HepG2 (cell line): ENCODE data around the gene GDI1. TPM values are rescaled to one million over a fixed set of nuclear protein-coding genes. Genes with fewer than 3 reads are reported as not detected.
A peak's percentile ranks its signal among the peaks of the same experiment; 100 is the strongest.

Experiments used
- ATAC-seq: fragments of 200-7000 bp; cut with Tn5 transposase; 3 replicates; pipeline ENCODE4 v1.9.1; 2020; ENCODE audit warnings: mild to moderate bottlenecking, moderate library complexity
- BruUV-seq: library from RNA; stranded (reverse); fragments of 400-500 nt; replicated peaks from 2 replicates; lab custom pipeline; 2021; lab: Mats Ljungman, UMichigan
- CTCF ChIA-PET: fragments of 300-600 bp; formaldehyde crosslinking; extraction: SDS; loops from one replicate; lab custom pipeline; 2021; ENCODE audit warnings: low total read pairs, inconsistent platforms, low intra/inter-chr PET ratio; lab: Yijun Ruan, JAX
- POLR2A ChIA-PET: fragments of 350-600 bp; sonication (Branson Sonifier 250); formaldehyde crosslinking; loops from one replicate; lab custom pipeline; 2020; ENCODE audit warnings: antibody characterized with exemption, inconsistent platforms; lab: Yijun Ruan, JAX
- DNase-seq: peaks from one replicate; pipeline ENCODE4 v3.0.0-alpha.2; 2015; ENCODE audit warnings: low spot score
- FAIRE-seq: peaks from 3 replicates; lab custom pipeline; 2011; peaks lifted over from hg19 to GRCh38; lab: Jason Lieb, UNC
- H2AFZ ChIP-seq: one replicate; pipeline ENCODE4 v1.6.1; 2011; ENCODE audit warnings: low read length, inconsistent platforms
- H3K27ac ChIP-seq: fragments of 300-600 bp; 3 replicates; pipeline ENCODE4 v1.8.0; 2011; ENCODE audit warnings: mixed run types, mild to moderate bottlenecking, mixed read lengths, low read length, inconsistent platforms; ENCODE audit not compliant: insufficient read depth; ENCODE audit errors: extremely low read length
- H3K27me3 ChIP-seq, 2 experiments: fragments of 200-600 bp in 1 of 2; 2 replicates in 1 of 2; 3 replicates in 1 of 2; pipeline versions ENCODE4 v1.6.0 to v1.8.0; 2011; ENCODE audit warnings: low read length in 2 of 2, mild to moderate bottlenecking in 2 of 2, moderate library complexity in 2 of 2, inconsistent platforms in 1 of 2; ENCODE audit not compliant: insufficient read depth in 2 of 2, control insufficient read depth in 1 of 2
- H3K36me3 ChIP-seq, 2 experiments: fragments of 200-600 bp in 1 of 2; replicated peaks in 1 of 2; 2 replicates in 1 of 2; 3 replicates in 1 of 2; pipeline versions ENCODE4 v1.5.1 to v1.8.0; 2011; ENCODE audit warnings: low read length in 2 of 2, inconsistent platforms in 1 of 2; ENCODE audit not compliant: insufficient read depth in 2 of 2, control insufficient read depth in 1 of 2
- H3K4me1 ChIP-seq: 2 replicates; pipeline ENCODE4 v1.5.1; 2012; ENCODE audit warnings: low read length, inconsistent platforms; ENCODE audit not compliant: insufficient read depth
- H3K4me2 ChIP-seq: 2 replicates; pipeline ENCODE4 v1.6.0; 2011; ENCODE audit warnings: low read depth, low read length, inconsistent platforms
- H3K4me3 ChIP-seq, 3 experiments: fragments of 200-600 bp in 1 of 3; sonication (generic), shearing (Covaris generic) in 1 of 3; replicated peaks in 1 of 3; 2 replicates each; pipeline ENCODE4 v1.5.1; 2011 to 2016; ENCODE audit warnings: low read length in 3 of 3, inconsistent platforms in 2 of 3, low read depth in 2 of 3, mild to moderate bottlenecking in 2 of 3, control low read depth in 1 of 3, mixed read lengths in 1 of 3; ENCODE audit not compliant: insufficient read depth in 1 of 3
- H3K79me2 ChIP-seq: one replicate; pipeline ENCODE4 v1.6.1; 2011; ENCODE audit warnings: low read length, inconsistent platforms; ENCODE audit not compliant: insufficient read depth
- H3K9ac ChIP-seq: 2 replicates; pipeline ENCODE4 v1.6.0; 2011; ENCODE audit warnings: mild to moderate bottlenecking, low read depth, low read length, inconsistent platforms; ENCODE audit not compliant: insufficient read depth
- H3K9me3 ChIP-seq: 2 replicates; pipeline ENCODE4 v1.5.1; 2012; ENCODE audit warnings: mild to moderate bottlenecking, low read length
- H4K20me1 ChIP-seq: 2 replicates; pipeline ENCODE4 v1.6.0; 2011; ENCODE audit warnings: inconsistent platforms, mild to moderate bottlenecking, low read length, moderate library complexity; ENCODE audit not compliant: insufficient read depth
- LRRFIP1 ChIP-seq: sonication (generic); formaldehyde crosslinking; conservative IDR thresholded peaks from 2 replicates; pipeline ENCODE4 v1.4.0; 2020; ENCODE audit warnings: missing genetic modification reagents
- MTERF4 ChIP-seq: sonication (generic); formaldehyde crosslinking; IDR thresholded peaks from 2 replicates; pipeline ENCODE4 v1.8.0; 2023; ENCODE audit warnings: mild to moderate bottlenecking, missing genetic modification reagents
- PHF5A ChIP-seq: IDR thresholded peaks from one replicate; pipeline ENCODE4 v1.6.1; 2018; ENCODE audit warnings: low read depth, missing genetic modification reagents; ENCODE audit not compliant: unreplicated experiment
- POLR2AphosphoS5 ChIP-seq: IDR thresholded peaks from 2 replicates; pipeline ENCODE4 v1.6.1; 2012; ENCODE audit warnings: low read depth, low read length
- REXO4 ChIP-seq: sonication (generic); formaldehyde crosslinking; IDR thresholded peaks from 2 replicates; pipeline ENCODE4 v1.8.0; 2022; ENCODE audit warnings: missing genetic modification reagents, mild to moderate bottlenecking, borderline replicate concordance
- SP2 ChIP-seq: sonication (generic); formaldehyde crosslinking; IDR thresholded peaks from 2 replicates; pipeline ENCODE4 v1.5.1; 2020; ENCODE audit warnings: mild to moderate bottlenecking, missing genetic modification reagents
- ZFYVE20 ChIP-seq: sonication (generic); formaldehyde crosslinking; IDR thresholded peaks from 2 replicates; pipeline ENCODE4 v1.8.0; 2023; ENCODE audit warnings: low read depth, mild to moderate bottlenecking, moderate library complexity, missing genetic modification reagents, borderline replicate concordance
- ZNF556 ChIP-seq: sonication (generic); formaldehyde crosslinking; IDR thresholded peaks from 2 replicates; pipeline ENCODE4 v1.4.0; 2020; ENCODE audit warnings: mild to moderate bottlenecking, missing genetic modification reagents, borderline replicate concordance
- ZNF605 ChIP-seq: sonication (generic); formaldehyde crosslinking; IDR thresholded peaks from 2 replicates; pipeline ENCODE4 v1.8.0; 2022; ENCODE audit warnings: mild to moderate bottlenecking, missing genetic modification reagents
- ZNF777 ChIP-seq: sonication (generic); formaldehyde crosslinking; IDR thresholded peaks from 2 replicates; pipeline ENCODE4 v1.4.0; 2020; ENCODE audit warnings: missing genetic modification reagents
- WGBS: methylation state at CpG from one replicate; pipeline ENCODE4 v1.1.6; 2017; ENCODE audit warnings: low lambda C conversion rate; 5-methylcytosine and 5-hydroxymethylcytosine counted together
- in situ Hi-C: cut with HindIII; loops from 2 replicates; pipeline ENCODE4 v1.10.0; 2017; ENCODE audit warnings: low pct_unique_long_range_greater_than_20kb; ENCODE audit not compliant: extremely low pct_ligation_motif_present
- intact Hi-C: fragments of 100-400 bp; cut with micrococcal nuclease; formaldehyde crosslinking; loops from one replicate; pipeline ENCODE4 v1.10.0; 2022; ENCODE audit not compliant: unreplicated experiment
- polyA plus RNA-seq, 8 experiments: library from polyadenylated mRNA; depleted of rRNA in 3 of 8; stranded (reverse) in 7 of 8; unstranded in 1 of 8; fragments of >200 nt; fragmentation: Illumina TruSeq in 4 of 8; extraction: Trizol in 4 of 8; gene quantifications; 2 replicates each; pipeline versions ENCODE4 v1.2.1 to v1.2.3, GENCODE V29; 2011 to 2016; ENCODE audit warnings: low read depth in 4 of 8, missing spikeins in 1 of 8, mixed read lengths in 1 of 8; ENCODE audit not compliant: insufficient read depth in 1 of 8
- total RNA-seq, 5 experiments: library from RNA; depleted of rRNA; stranded (reverse); fragments of >200 nt; fragmentation: Illumina TruSeq; extraction: Trizol; gene quantifications; 2 replicates each; pipeline ENCODE4 v1.2.3, GENCODE V29; 2016; ENCODE audit warnings: low read depth in 1 of 5
- TF ChIP-seq, protein P1 (sequence below): sonication (generic); formaldehyde crosslinking; IDR thresholded peaks from 2 replicates; pipeline ENCODE4 v1.4.0; 2020; ENCODE audit warnings: mild to moderate bottlenecking, missing genetic modification reagents
- TF ChIP-seq, protein P2 (sequence below): sonication (generic); formaldehyde crosslinking; IDR thresholded peaks from 2 replicates; pipeline ENCODE4 v1.5.1; 2020; ENCODE audit warnings: missing genetic modification reagents, mild to moderate bottlenecking, borderline replicate concordance
- TF ChIP-seq, protein P3 (sequence below): sonication (generic); formaldehyde crosslinking; IDR thresholded peaks from 2 replicates; pipeline ENCODE4 v1.5.0; 2020; ENCODE audit warnings: mild to moderate bottlenecking, missing genetic modification reagents, borderline replicate concordance

GDI1 gene
- total and polyA plus RNA-seq, 2 of the 13 experiments (the other 11 are each of a cell fraction or from before 2014, with no cell fraction given): 17.4 to 105 TPM

GRCh38 chrX:154408659-154409221, 28.2 kb upstream of the GDI1 start:
- no peak for DNase-seq
- ChIA-PET POLR2A (interaction anchor here (1.0 to 4.9 kb wide), 6 partner anchors 10 to 133 kb away, joined by 3 to 75 read pairs (median 5); partner anchors contain the start of genes ATP6AP1, RPL10 and SLC10A3), CTCF (no interaction called here)
- Histone ChIP-seq H2AFZ (no peak overlapping the region), H3K4me1 (peaks cover 25% of the 10 kb centered on the region), H3K9me3 (no peaks in the 10 kb centered on the region), H3K36me3 (0 out of 5 replicates have a peak, but pooled peaks cover 0 to 3% of the 10 kb centered on the region in 2 experiments), H4K20me1 (no peaks in the 10 kb centered on the region), H3K79me2 (no peaks in the 10 kb centered on the region), H3K4me3 (peak overlapping the region; percentile 43 to 74 (median 53)), H3K9ac (peak overlapping the region; percentile 75), H3K27ac (peak overlapping the region; percentile 50), H3K27me3 (no peaks in the 10 kb centered on the region), H3K4me2 (peak overlapping the region; percentile 82)
- no peak for FAIRE-seq
- WGBS: 32% methylated on average over 8 of the region's 10 CpGs
- ATAC-seq: no peak
- no TSS peak for BruUV-seq
- in situ Hi-C loops: loop anchor here (25.0 kb wide), 1 partner anchor 129 kb away; the partner anchor contains the start of genes G6PD and IKBKG
- intact Hi-C loops: no loop called here
- TF ChIP-seq, protein P1, sequence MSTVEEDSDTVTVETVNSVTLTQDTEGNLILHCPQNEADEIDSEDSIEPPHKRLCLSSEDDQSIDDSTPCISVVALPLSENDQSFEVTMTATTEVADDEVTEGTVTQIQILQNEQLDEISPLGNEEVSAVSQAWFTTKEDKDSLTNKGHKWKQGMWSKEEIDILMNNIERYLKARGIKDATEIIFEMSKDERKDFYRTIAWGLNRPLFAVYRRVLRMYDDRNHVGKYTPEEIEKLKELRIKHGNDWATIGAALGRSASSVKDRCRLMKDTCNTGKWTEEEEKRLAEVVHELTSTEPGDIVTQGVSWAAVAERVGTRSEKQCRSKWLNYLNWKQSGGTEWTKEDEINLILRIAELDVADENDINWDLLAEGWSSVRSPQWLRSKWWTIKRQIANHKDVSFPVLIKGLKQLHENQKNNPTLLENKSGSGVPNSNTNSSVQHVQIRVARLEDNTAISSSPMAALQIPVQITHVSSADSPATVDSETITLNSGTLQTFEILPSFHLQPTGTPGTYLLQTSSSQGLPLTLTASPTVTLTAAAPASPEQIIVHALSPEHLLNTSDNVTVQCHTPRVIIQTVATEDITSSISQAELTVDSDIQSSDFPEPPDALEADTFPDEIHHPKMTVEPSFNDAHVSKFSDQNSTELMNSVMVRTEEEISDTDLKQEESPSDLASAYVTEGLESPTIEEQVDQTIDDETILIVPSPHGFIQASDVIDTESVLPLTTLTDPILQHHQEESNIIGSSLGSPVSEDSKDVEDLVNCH (CRISPR knock-in tag): no peak
- TF ChIP-seq, protein P2, sequence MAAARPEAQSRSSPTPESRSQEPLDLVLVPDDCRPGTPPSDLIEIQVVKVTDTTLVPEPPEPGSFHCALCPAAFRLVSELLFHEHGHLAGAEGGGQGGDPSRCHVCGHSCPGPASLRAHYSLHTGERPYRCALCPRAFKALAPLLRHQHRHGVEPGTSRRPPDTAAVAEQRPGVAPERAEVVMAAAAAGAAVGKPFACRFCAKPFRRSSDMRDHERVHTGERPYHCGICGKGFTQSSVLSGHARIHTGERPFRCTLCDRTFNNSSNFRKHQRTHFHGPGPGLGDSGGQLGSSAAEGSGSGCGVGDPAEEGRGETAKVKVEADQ (CRISPR knock-in tag): 0 out of 2 replicates have a peak, but pooled peaks have one; percentile 18
- TF ChIP-seq POLR2AphosphoS5: no peak
- TF ChIP-seq LRRFIP1 (CRISPR knock-in tag): no peak
- TF ChIP-seq ZFYVE20 (CRISPR knock-in tag): no peak
- TF ChIP-seq REXO4: no peak
- no peak for TF ChIP-seq SP2
- TF ChIP-seq ZNF556 (CRISPR knock-in tag): peak; percentile 18; the same call in 1 of the 2 replicates
- TF ChIP-seq, protein P3, sequence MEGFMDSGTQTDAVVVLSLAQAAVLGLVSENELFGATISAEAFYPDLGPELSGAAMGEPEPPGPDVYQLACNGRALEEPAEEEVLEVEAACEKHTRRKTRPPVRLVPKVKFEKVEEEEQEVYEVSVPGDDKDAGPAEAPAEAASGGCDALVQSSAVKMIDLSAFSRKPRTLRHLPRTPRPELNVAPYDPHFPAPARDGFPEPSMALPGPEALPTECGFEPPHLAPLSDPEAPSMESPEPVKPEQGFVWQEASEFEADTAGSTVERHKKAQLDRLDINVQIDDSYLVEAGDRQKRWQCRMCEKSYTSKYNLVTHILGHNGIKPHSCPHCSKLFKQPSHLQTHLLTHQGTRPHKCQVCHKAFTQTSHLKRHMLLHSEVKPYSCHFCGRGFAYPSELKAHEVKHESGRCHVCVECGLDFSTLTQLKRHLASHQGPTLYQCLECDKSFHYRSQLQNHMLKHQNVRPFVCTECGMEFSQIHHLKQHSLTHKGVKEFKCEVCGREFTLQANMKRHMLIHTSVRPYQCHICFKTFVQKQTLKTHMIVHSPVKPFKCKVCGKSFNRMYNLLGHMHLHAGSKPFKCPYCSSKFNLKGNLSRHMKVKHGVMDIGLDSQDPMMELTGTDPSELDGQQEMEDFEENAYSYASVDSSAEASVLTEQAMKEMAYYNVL (CRISPR knock-in tag): no peak
- 0 out of 2 replicates have a peak, but pooled peaks have one; percentile 21 for TF ChIP-seq ZNF605 (CRISPR knock-in tag)
- TF ChIP-seq MTERF4 (CRISPR knock-in tag): no peak
- no peak for TF ChIP-seq PHF5A
- no peak for TF ChIP-seq ZNF777 (CRISPR knock-in tag)
